Measurements from ENCODE around the gene CASP9. TPM values are rescaled to one million over a fixed set of nuclear protein-coding genes. Genes with fewer than 3 reads are reported as not detected.
"Not testable (repeated sequence)": the region's sequence is repeated elsewhere in the genome, so short reads cannot be mapped to it uniquely, and the experiment has no call there.

CASP9 gene
- total RNA-seq, 1 donor from 2014 or later = 15.7 TPM

DNA sequence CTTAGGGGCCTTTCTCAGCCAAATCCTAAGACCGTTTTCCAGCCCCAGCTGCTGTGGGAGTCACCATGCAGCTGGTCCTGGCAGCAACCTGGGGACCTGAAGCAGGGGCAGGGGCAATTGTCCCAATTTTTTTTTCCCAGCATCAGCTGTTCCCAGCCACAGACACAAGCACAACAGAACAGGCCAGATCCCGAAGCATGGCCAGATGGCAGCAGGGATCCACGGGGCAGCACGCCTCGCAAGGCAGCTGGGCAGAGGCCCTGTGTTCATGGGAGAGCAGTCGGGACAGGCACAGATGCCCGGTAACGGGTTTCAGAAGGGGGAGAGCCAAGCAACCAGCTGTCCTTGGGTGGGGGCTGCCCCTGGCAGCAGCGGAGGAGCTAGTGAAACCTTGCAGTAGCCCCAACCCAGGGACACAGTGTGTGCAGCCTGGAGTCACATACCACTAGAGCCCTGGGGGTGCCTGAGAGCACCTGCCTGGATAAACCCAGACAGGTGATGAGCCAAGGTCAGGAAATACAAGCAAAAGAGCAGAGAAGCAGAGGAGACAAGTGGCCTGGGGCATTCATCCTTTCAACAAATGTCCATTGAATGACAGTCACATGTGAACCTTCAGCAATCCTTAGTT lies 54.1 kb downstream of the CASP9 start:
- POLR2A ChIA-PET; H3K9me3 Mint-ChIP-seq; DNase-seq; CTCF ChIA-PET; intact Hi-C loops (cut with micrococcal nuclease); ATAC-seq (ENCODE audit: low read depth); H3K27me3 Mint-ChIP-seq; H3K4me1 Mint-ChIP-seq; H3K27ac Mint-ChIP-seq; H3K36me3 Mint-ChIP-seq (ENCODE audit: low read depth); H3K4me3 Mint-ChIP-seq: not testable (repeated sequence)

- Mint-ChIP-seq H3K27ac (no peak overlapping the region), H3K36me3 (ENCODE audit: low read depth) (no peaks in the 10 kb centered on the region), H3K9me3 (no peaks in the 10 kb centered on the region), H3K4me3 (no peak overlapping the region), H3K27me3 (peaks cover 10% of the 10 kb centered on the region), H3K4me1 (no peaks in the 10 kb centered on the region)
- POLR2A ChIA-PET = no interaction called here
- intact Hi-C loops (cut with micrococcal nuclease) = no loop called here
- ATAC-seq (ENCODE audit: low read depth) = no peak
- CTCF ChIA-PET = no interaction called here
- TF ChIP-seq, protein P1, sequence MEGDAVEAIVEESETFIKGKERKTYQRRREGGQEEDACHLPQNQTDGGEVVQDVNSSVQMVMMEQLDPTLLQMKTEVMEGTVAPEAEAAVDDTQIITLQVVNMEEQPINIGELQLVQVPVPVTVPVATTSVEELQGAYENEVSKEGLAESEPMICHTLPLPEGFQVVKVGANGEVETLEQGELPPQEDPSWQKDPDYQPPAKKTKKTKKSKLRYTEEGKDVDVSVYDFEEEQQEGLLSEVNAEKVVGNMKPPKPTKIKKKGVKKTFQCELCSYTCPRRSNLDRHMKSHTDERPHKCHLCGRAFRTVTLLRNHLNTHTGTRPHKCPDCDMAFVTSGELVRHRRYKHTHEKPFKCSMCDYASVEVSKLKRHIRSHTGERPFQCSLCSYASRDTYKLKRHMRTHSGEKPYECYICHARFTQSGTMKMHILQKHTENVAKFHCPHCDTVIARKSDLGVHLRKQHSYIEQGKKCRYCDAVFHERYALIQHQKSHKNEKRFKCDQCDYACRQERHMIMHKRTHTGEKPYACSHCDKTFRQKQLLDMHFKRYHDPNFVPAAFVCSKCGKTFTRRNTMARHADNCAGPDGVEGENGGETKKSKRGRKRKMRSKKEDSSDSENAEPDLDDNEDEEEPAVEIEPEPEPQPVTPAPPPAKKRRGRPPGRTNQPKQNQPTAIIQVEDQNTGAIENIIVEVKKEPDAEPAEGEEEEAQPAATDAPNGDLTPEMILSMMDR (IDR thresholded peaks at IDR 0.05) = no peak
- DNase-seq = no peak
Measured at GRCh38 chr1:15469361-15469760, 54.7 kb downstream of the CASP9 start.

GRCh38 chr1:15468145-15468544 lies 55.9 kb downstream of the CASP9 start:
- CTCF ChIA-PET = no interaction called here
- ATAC-seq (ENCODE audit: low read depth) (no peak), DNase-seq (no peak)
- no peaks in the 10 kb centered on the region for H3K4me1 Mint-ChIP-seq
- H3K27me3 Mint-ChIP-seq = peaks cover 13% of the 10 kb centered on the region
- POLR2A ChIA-PET = no interaction called here
- no peaks in the 10 kb centered on the region for H3K9me3 Mint-ChIP-seq
- intact Hi-C loops (cut with micrococcal nuclease) = no loop called here
- no peaks in the 10 kb centered on the region for H3K36me3 Mint-ChIP-seq (ENCODE audit: low read depth)
- H3K4me3 Mint-ChIP-seq = no peak overlapping the region
- H3K27ac Mint-ChIP-seq = no peak overlapping the region
- TF ChIP-seq, protein P1 (IDR thresholded peaks at IDR 0.05) = no peak

DNA sequence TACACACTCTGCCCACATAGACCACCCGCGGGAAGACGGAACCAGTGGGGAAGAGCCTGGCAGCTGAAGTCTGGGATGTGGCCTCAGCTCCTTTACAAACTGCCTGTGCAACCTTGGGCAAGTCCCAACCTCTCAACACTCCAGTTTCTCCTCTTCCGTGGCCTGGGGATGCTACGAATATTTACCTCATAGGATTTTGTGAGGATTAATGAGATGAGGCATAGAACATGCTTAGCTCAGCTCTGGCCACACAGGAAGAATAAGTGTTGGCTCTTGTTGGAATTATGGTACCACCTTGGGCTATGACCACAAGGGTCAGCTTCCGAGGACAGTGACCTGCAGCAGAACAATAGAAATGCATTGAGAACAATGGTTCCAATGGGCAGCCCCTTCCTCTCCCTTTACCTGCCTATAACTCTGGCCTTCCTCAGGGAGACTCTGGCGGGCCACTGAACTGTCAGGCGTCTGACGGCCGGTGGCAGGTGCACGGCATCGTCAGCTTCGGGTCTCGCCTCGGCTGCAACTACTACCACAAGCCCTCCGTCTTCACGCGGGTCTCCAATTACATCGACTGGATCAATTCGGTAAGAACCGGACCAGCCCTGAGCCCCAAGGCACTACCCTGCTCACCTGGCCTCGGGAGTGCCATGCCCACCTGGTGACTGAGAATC lies 56.9 kb downstream of the CASP9 start:
- POLR2A ChIA-PET = not testable (repeated sequence)

DNA sequence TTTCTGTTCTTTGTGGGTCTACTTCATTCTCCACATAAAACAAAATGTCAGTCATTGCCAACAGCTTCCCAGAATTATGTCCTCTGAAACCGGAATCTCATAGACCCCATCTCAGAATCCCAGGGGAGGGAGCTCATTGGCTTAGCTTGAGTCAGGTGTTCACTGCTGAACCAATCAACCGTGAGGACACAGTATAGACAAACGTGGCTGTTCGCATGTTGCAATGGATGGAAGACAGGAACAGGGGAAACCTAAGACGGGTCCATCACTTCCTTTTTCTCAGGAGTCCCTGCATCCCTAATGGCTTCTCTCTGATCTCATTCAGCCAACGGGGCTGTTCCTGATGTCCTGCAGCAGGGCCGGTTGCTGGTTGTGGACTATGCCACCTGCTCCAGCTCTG lies 58.3 kb downstream of the CASP9 start:
- H3K27ac Mint-ChIP-seq = no peak overlapping the region
- H3K27me3 Mint-ChIP-seq = peaks cover 13% of the 10 kb centered on the region
- ChIA-PET CTCF (no interaction called here), POLR2A (no interaction called here)
- no peaks in the 10 kb centered on the region for H3K9me3 Mint-ChIP-seq
- H3K36me3 Mint-ChIP-seq (ENCODE audit: low read depth) = no peaks in the 10 kb centered on the region
- H3K4me3 Mint-ChIP-seq = no peak overlapping the region
- H3K4me1 Mint-ChIP-seq = no peaks in the 10 kb centered on the region
- DNase-seq (no peak), ATAC-seq (ENCODE audit: low read depth) (no peak)
- TF ChIP-seq, protein P1 (IDR thresholded peaks at IDR 0.05) = no peak
- intact Hi-C loops (cut with micrococcal nuclease) = no loop called here

More for the DNA sequence above, 56.9 kb downstream of the CASP9 start:
- H3K27ac Mint-ChIP-seq; H3K9me3 Mint-ChIP-seq; H3K36me3 Mint-ChIP-seq (ENCODE audit: low read depth); CTCF ChIA-PET; H3K4me1 Mint-ChIP-seq; ATAC-seq (ENCODE audit: low read depth); intact Hi-C loops (cut with micrococcal nuclease); H3K4me3 Mint-ChIP-seq; DNase-seq: not testable (repeated sequence)
- H3K27me3 Mint-ChIP-seq = peaks cover 13% of the 10 kb centered on the region

DNA sequence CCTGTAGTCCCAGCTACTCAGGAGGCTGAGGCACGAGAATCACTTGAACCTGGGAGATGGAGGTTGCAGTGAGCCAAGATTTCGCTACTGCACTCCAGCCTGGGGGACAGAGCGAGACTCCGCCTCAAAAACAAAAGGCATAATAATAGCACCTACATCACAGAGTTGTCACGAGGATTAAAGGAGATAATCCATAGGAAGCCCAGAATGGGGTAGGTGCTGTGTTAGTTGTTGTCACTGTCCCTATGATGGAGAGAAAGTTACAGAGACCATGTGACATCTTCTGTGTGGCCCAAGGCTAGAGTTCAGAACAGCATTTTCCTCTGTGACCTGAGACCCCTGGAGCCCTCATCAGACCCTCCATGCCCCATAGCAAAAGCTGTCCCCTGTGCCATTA lies 60.1 kb downstream of the CASP9 start:
- H3K4me3 Mint-ChIP-seq; H3K4me1 Mint-ChIP-seq; DNase-seq; intact Hi-C loops (cut with micrococcal nuclease); CTCF ChIA-PET; H3K9me3 Mint-ChIP-seq; ATAC-seq (ENCODE audit: low read depth); H3K36me3 Mint-ChIP-seq (ENCODE audit: low read depth); POLR2A ChIA-PET; H3K27ac Mint-ChIP-seq: not testable (repeated sequence)
- H3K27me3 Mint-ChIP-seq = peaks cover 10% of the 10 kb centered on the region

DNA sequence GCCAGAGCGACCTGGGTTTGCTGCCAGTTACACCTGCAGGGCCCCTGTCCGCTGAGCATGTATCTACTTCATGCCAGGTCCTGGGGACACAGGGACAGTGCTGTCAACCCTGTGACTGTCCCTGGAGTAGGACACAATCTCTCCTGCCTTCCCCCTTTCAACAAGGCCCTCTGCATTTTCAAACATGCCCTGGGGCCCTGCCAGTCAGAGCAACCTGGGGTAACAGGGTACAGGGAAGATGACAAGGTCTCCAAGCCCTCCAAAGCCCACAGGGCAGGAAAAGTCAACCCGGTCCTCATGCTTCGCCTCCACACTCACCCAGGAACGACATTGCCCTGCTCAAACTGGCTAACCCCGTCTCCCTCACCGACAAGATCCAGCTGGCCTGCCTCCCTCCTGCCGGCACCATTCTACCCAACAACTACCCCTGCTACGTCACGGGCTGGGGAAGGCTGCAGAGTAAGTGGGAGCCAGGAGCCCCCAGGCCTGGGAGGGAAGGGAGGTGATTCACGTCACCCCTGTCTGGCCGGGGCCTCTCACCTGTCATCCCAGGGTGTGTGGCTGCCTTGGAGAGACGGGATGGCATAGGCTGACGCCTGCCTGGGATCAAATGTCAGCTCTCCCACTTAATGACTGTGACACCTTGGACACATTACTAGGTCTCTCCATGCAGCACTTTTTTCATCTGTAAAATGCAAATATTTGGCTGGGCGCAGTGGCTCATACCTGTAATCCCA lies 60.8 kb downstream of the CASP9 start:
- DNase-seq; CTCF ChIA-PET; ATAC-seq (ENCODE audit: low read depth): not testable (repeated sequence)

More for the DNA sequence above, 60.8 kb downstream of the CASP9 start:
- intact Hi-C loops (cut with micrococcal nuclease); H3K27me3 Mint-ChIP-seq; POLR2A ChIA-PET; H3K27ac Mint-ChIP-seq; H3K36me3 Mint-ChIP-seq (ENCODE audit: low read depth); H3K9me3 Mint-ChIP-seq; H3K4me3 Mint-ChIP-seq; H3K4me1 Mint-ChIP-seq: not testable (repeated sequence)

All from activated B cell treated with CpG ODN at 0.5 μM for 24 hours (primary cell).